KMS-11 (cell line): ENCODE measurements around the gene DBNDD1.
"Not testable (repeated sequence)": the region's sequence is repeated elsewhere in the genome, so short reads cannot be mapped to it uniquely, and the experiment has no call there.

ENCODE experiments used
- H2AFZ ChIP-seq: fragments of 200-600 bp; sonication (generic); 2 replicates; pipeline ENCODE4 v1.6.1; 2016; ENCODE audit warnings: antibody characterized with exemption, mixed run types, low read depth
- H3K27ac ChIP-seq: fragments of 200-600 bp; sonication (generic); 2 replicates; pipeline ENCODE4 v1.6.1; 2016; ENCODE audit warnings: mild to moderate bottlenecking, mixed run types
- H3K27me3 ChIP-seq: fragments of 200-600 bp; sonication (generic); 2 replicates; pipeline ENCODE4 v1.6.1; 2017; ENCODE audit warnings: mild to moderate bottlenecking, low read depth, mixed run types, moderate library complexity; ENCODE audit not compliant: insufficient read depth
- H3K36me3 ChIP-seq: fragments of 200-600 bp; sonication (generic); 2 replicates; pipeline ENCODE4 v1.6.1; 2017; ENCODE audit warnings: mild to moderate bottlenecking, mixed run types; ENCODE audit not compliant: insufficient read depth
- H3K4me1 ChIP-seq: fragments of 200-600 bp; sonication (generic); 2 replicates; pipeline ENCODE4 v1.6.1; 2016; ENCODE audit warnings: mild to moderate bottlenecking, low read depth, mixed run types; ENCODE audit not compliant: poor library complexity, severe bottlenecking
- H3K4me2 ChIP-seq: fragments of 200-600 bp; sonication (generic); 2 replicates; pipeline ENCODE4 v1.7.0; 2016; ENCODE audit warnings: mild to moderate bottlenecking, mixed run types
- H3K4me3 ChIP-seq: fragments of 200-600 bp; sonication (generic); IDR thresholded peaks from 2 replicates; pipeline ENCODE4 v1.6.1; 2017; ENCODE audit warnings: low read depth, low read length, mixed read lengths; ENCODE audit not compliant: insufficient read depth
- H3K79me2 ChIP-seq: fragments of 200-600 bp; sonication (generic); 2 replicates; pipeline ENCODE4 v1.6.1; 2016; ENCODE audit warnings: low read depth, mixed run types; ENCODE audit not compliant: insufficient read depth
- H3K9ac ChIP-seq: fragments of 200-600 bp; sonication (generic); 2 replicates; pipeline ENCODE4 v1.6.1; 2016; ENCODE audit warnings: mild to moderate bottlenecking, mixed run types
- H4K20me1 ChIP-seq: fragments of 200-600 bp; sonication (generic); 2 replicates; pipeline ENCODE4 v1.6.1; 2016; ENCODE audit warnings: mild to moderate bottlenecking, mixed run types; ENCODE audit not compliant: insufficient read depth
- TF ChIP-seq, protein P1 (sequence below): fragments of 200-600 bp; sonication (generic); conservative IDR thresholded peaks from 2 replicates; pipeline ENCODE4 v1.6.1; 2017; ENCODE audit warnings: low read depth, mild to moderate bottlenecking, antibody characterized with exemption, low read length, moderate library complexity, mixed read lengths

DBNDD1 gene

DNA sequence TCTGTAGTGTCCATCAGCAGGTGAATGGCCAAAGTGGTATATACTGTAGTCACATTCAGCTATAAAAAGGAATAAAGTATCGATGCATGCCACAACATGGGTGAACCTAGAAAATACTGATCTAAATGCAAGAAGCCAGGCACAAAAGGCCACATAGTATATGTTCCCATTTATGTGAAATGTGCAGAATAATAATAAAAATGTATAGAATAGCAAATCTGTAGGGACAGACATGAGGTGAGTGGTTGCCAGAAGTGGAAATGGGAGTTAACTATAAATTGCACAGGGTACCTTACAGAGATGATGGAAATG is 23.1 kb downstream of the DBNDD1 start:
- no peak overlapping the region for H3K4me2 ChIP-seq
- H3K4me3 ChIP-seq, result no peak overlapping the region
- peak overlapping the region; percentile 100 for H3K27ac ChIP-seq
- H4K20me1 ChIP-seq, result no peaks in the 10 kb centered on the region
- H3K79me2 ChIP-seq, result no peaks in the 10 kb centered on the region
- no peak overlapping the region for H2AFZ ChIP-seq
- H3K9ac ChIP-seq, result peak overlapping the region; percentile 94; the same call in 1 of the 2 replicates
- H3K36me3 ChIP-seq, result no peaks in the 10 kb centered on the region; the same call in 1 of the 2 replicates
- peaks cover 16% of the 10 kb centered on the region for H3K4me1 ChIP-seq
- H3K27me3 ChIP-seq, result no peaks in the 10 kb centered on the region
- TF ChIP-seq, protein P1, sequence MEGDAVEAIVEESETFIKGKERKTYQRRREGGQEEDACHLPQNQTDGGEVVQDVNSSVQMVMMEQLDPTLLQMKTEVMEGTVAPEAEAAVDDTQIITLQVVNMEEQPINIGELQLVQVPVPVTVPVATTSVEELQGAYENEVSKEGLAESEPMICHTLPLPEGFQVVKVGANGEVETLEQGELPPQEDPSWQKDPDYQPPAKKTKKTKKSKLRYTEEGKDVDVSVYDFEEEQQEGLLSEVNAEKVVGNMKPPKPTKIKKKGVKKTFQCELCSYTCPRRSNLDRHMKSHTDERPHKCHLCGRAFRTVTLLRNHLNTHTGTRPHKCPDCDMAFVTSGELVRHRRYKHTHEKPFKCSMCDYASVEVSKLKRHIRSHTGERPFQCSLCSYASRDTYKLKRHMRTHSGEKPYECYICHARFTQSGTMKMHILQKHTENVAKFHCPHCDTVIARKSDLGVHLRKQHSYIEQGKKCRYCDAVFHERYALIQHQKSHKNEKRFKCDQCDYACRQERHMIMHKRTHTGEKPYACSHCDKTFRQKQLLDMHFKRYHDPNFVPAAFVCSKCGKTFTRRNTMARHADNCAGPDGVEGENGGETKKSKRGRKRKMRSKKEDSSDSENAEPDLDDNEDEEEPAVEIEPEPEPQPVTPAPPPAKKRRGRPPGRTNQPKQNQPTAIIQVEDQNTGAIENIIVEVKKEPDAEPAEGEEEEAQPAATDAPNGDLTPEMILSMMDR, result no peak

DNA sequence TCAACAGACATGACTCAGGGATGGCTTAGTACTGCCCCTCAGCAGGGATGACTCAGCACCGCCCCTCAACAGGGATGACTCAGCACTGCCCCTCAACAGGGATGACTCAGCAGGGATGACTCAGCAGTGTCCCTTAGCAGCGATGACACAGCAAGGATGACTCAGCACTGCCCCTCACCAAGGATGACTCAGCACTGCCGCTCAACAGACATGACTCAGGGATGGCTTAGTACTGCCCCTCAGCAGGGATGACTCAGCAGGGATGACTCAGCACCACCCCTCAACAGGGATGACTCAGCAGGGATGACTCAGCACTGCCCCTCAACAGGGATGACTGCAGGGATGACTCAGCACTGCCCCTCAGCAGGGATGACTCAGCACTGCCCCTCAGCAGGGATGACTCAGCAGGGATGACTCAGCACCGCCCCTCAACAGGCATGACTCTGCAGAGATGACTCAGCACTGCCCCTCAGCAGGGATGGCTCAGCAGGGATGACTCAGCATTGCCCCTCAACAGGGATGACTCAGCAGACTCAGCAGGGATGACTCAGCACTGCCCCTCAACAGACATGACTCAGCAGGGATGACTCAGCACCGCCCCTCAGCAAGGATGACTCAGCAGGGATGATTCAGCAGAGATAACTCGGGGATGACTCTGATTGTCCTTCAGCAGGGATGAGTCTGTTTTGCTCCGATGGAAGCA is 23.6 kb downstream of the DBNDD1 start:
- H3K4me2 ChIP-seq, H3K4me3 ChIP-seq, H4K20me1 ChIP-seq, H2AFZ ChIP-seq, H3K36me3 ChIP-seq, H3K27me3 ChIP-seq, H3K79me2 ChIP-seq: not testable (repeated sequence)
- Histone ChIP-seq H3K9ac (peak overlapping the region; percentile 94; the same call in 1 of the 2 replicates), H3K27ac (peak overlapping the region; percentile 100), H3K4me1 (peaks cover 16% of the 10 kb centered on the region)

DNA sequence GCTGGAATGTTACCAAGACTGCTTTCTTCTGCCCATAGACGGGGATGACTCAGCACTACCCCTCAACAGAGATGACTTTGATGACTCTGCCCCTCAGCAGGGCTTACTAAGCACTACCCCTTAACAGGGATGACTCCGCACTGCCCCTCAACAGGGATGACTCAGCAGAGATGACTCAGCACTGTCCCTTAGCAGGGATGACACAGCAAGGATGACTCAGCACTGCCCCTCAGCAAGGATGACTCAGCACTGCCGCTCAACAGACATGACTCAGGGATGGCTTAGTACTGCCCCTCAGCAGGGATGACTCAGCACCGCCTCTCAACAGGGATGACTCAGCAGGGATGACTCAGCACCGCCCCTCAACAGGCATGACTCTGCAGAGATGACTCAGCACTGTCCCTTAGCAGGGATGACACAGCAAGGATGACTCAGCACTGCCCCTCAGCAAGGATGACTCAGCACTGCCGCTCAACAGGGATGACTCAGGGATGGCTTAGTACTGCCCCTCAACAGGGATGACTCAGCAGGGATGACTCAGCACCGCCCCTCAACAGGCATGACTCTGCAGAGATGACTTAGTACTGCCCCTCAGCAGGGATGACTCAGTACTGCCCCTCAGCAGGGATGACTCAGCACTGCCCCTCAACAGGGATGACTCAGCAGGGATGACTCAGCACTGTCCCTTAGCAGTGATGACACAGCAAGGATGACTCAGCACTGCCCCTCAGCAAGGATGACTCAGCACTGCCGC is 24.4 kb downstream of the DBNDD1 start:
- not testable (repeated sequence) for H3K36me3 ChIP-seq, H2AFZ ChIP-seq, H3K4me2 ChIP-seq, H4K20me1 ChIP-seq, H3K79me2 ChIP-seq, H3K4me3 ChIP-seq, H3K27me3 ChIP-seq
- H3K27ac ChIP-seq, result peak overlapping the region; percentile 100
- H3K4me1 ChIP-seq, result peaks cover 16% of the 10 kb centered on the region
- H3K9ac ChIP-seq, result peak overlapping the region; percentile 94; the same call in 1 of the 2 replicates

DNA sequence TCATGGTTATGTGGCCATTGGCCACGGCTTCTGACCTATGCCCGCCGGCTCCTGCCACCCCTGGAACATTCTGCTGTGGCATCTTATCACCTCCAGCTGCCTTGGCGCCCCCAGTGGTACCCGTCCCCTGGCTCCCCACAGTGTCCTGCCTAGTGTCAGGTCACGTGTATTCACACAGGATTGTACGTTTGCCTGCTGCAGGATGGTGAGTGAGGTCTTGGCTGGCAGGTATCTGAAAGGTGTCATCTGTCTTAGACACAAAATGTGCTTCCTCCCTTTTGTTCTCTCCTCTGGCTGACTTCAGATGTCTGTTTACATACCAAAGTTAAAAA is 24.9 kb downstream of the DBNDD1 start:
- H4K20me1 ChIP-seq, result no peaks in the 10 kb centered on the region
- TF ChIP-seq, protein P1, result no peak
- H2AFZ ChIP-seq, result no peak overlapping the region
- H3K4me3 ChIP-seq, result no peak overlapping the region
- H3K27ac ChIP-seq, result peak overlapping the region; percentile 100
- H3K79me2 ChIP-seq, result no peaks in the 10 kb centered on the region
- peaks cover 16% of the 10 kb centered on the region for H3K4me1 ChIP-seq
- H3K27me3 ChIP-seq, result no peaks in the 10 kb centered on the region
- H3K4me2 ChIP-seq, result no peak overlapping the region
- H3K9ac ChIP-seq, result peak overlapping the region; percentile 94; the same call in 1 of the 2 replicates
- no peaks in the 10 kb centered on the region; the same call in 1 of the 2 replicates for H3K36me3 ChIP-seq

DNA sequence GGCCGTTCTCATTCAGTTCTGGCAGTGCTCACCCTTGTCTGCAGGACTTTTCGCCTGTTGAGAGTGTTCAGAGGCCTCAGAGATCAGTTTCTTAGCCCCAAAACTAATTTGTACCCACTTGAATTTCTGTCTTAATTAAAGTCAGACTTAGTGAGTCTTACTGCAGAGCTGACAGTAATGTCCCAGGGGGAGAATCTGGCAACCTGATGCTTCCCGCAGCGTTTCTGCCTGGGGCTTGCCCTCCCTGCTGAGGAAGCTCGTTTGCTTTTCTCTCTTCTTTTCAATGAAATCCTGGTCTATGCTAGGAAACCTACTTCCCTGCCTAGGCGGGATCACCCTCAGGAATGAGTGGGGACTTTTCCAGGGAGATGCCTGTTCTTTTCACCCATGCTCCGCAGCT is 25.3 kb downstream of the DBNDD1 start:
- H3K4me1 ChIP-seq, result peaks cover 15% of the 10 kb centered on the region
- H3K9ac ChIP-seq, result peak overlapping the region; percentile 94; the same call in 1 of the 2 replicates

More for the DNA sequence above, 25.3 kb downstream of the DBNDD1 start:
- Histone ChIP-seq H3K4me3 (no peak overlapping the region), H3K36me3 (no peaks in the 10 kb centered on the region; the same call in 1 of the 2 replicates), H4K20me1 (no peaks in the 10 kb centered on the region), H3K27me3 (no peaks in the 10 kb centered on the region), H3K4me2 (no peak overlapping the region), H3K27ac (peak overlapping the region; percentile 100), H3K79me2 (no peaks in the 10 kb centered on the region), H2AFZ (no peak overlapping the region)
- TF ChIP-seq, protein P1, result no peak
